Trophoblast cell (in vitro differentiated cells and primary cell): ENCODE measurements around the gene ENTR1.

ENCODE experiments used
- DNase-seq, 2 donors: peaks; one replicate each; pipeline ENCODE4 v3.0.0-alpha.2; 2016
- H2AFZ ChIP-seq: 2 replicates; pipeline ENCODE4 v1.6.1; 2013; ENCODE audit warnings: low read length, moderate library complexity, mild to moderate bottlenecking; ENCODE audit not compliant: insufficient read depth, poor library complexity
- H2AK5ac ChIP-seq: 2 replicates; pipeline ENCODE4 v1.6.1; 2013; ENCODE audit warnings: mild to moderate bottlenecking, low read length
- H2BK120ac ChIP-seq: 2 replicates; pipeline ENCODE4 v1.6.1; 2013; ENCODE audit warnings: low read length, mild to moderate bottlenecking, moderate library complexity; ENCODE audit not compliant: insufficient read depth, poor library complexity
- H2BK12ac ChIP-seq: 2 replicates; pipeline ENCODE4 v1.6.1; 2013; ENCODE audit warnings: mild to moderate bottlenecking, low read length, moderate library complexity
- H2BK5ac ChIP-seq: 2 replicates; pipeline ENCODE4 v1.6.1; 2013; ENCODE audit warnings: low read length, low read depth, moderate library complexity, mild to moderate bottlenecking; ENCODE audit not compliant: poor library complexity
- H3K14ac ChIP-seq: 2 replicates; pipeline ENCODE4 v1.6.1; 2013; ENCODE audit warnings: mild to moderate bottlenecking, low read length
- H3K18ac ChIP-seq: 2 replicates; pipeline ENCODE4 v1.6.1; 2013; ENCODE audit warnings: mild to moderate bottlenecking, low read length
- H3K23ac ChIP-seq: 2 replicates; pipeline ENCODE4 v1.6.1; 2013; ENCODE audit warnings: low read length
- H3K27ac ChIP-seq: 2 replicates; pipeline ENCODE4 v1.5.1; 2013; ENCODE audit warnings: low read depth, mild to moderate bottlenecking, inconsistent platforms, low read length, moderate library complexity
- H3K27me3 ChIP-seq: 2 replicates; pipeline ENCODE4 v1.6.1; 2013; ENCODE audit warnings: inconsistent platforms, mild to moderate bottlenecking, low read length, moderate library complexity; ENCODE audit not compliant: insufficient read depth
- H3K36me3 ChIP-seq, 2 experiments: 1 replicate in 1 of 2; 2 replicates in 1 of 2; pipeline ENCODE4 v1.6.1; 2013; ENCODE audit warnings: low read length in 2 of 2, mild to moderate bottlenecking in 2 of 2, moderate library complexity in 1 of 2; ENCODE audit not compliant: insufficient read depth in 2 of 2, control insufficient read depth in 1 of 2
- H3K4ac ChIP-seq: 2 replicates; pipeline ENCODE4 v1.6.1; 2013; ENCODE audit warnings: low read depth, mild to moderate bottlenecking, low read length, moderate library complexity
- H3K4me1 ChIP-seq, 2 experiments: 1 replicate in 1 of 2; 2 replicates in 1 of 2; pipeline ENCODE4 v1.6.1; 2013; ENCODE audit warnings: low read length in 2 of 2, mild to moderate bottlenecking in 2 of 2, moderate library complexity in 1 of 2; ENCODE audit not compliant: insufficient read depth in 2 of 2, control insufficient read depth in 1 of 2
- H3K4me2 ChIP-seq: 2 replicates; pipeline ENCODE4 v1.6.1; 2013; ENCODE audit warnings: inconsistent platforms, mild to moderate bottlenecking, low read length, moderate library complexity
- H3K4me3 ChIP-seq: 2 replicates; pipeline ENCODE4 v1.5.1; 2013; ENCODE audit warnings: mild to moderate bottlenecking, low read depth, low read length, inconsistent platforms
- H3K79me1 ChIP-seq: one replicate; pipeline ENCODE4 v1.6.1; 2013; ENCODE audit warnings: low read length
- H3K79me2 ChIP-seq: 2 replicates; pipeline ENCODE4 v1.6.1; 2013; ENCODE audit warnings: low read length, mild to moderate bottlenecking; ENCODE audit not compliant: control insufficient read depth, insufficient read depth, poor library complexity
- H3K9ac ChIP-seq: 2 replicates; pipeline ENCODE4 v1.6.1; 2013; ENCODE audit warnings: mild to moderate bottlenecking, low read length
- H3K9me3 ChIP-seq: 2 replicates; pipeline ENCODE4 v1.6.1; 2013; ENCODE audit warnings: low read depth, mild to moderate bottlenecking, control low read depth, inconsistent platforms, low read length; ENCODE audit not compliant: insufficient read depth
- H4K12ac ChIP-seq: 2 replicates; pipeline ENCODE4 v1.6.1; 2013; ENCODE audit warnings: low read depth, mild to moderate bottlenecking, low read length, moderate library complexity
- H4K8ac ChIP-seq: 2 replicates; pipeline ENCODE4 v1.6.1; 2013; ENCODE audit warnings: low read depth, mild to moderate bottlenecking, low read length, moderate library complexity
- H4K91ac ChIP-seq: one replicate; pipeline ENCODE4 v1.6.1; 2013; ENCODE audit warnings: low read depth, mild to moderate bottlenecking, low read length, moderate library complexity
- whole genome bisulfite sequencing: extraction: QIAGEN DNeasy Blood & Tissue Kit; methylation state at CpG from one replicate; pipeline ENCODE4 v1.1.7; 2013; ENCODE audit warnings: missing lambda C conversion rate; ENCODE audit not compliant: insufficient read length, insufficient coverage; ENCODE audit errors: extremely low coverage; 5-methylcytosine and 5-hydroxymethylcytosine counted together

The ENTR1 gene

GRCh38 chr9:136377341-136378169 is 32.9 kb downstream of the ENTR1 start:
- no peak overlapping the region for H4K91ac ChIP-seq
- no peak for DNase-seq
- no peaks in the 10 kb centered on the region for H3K27me3 ChIP-seq
- no peak overlapping the region for H3K4me3 ChIP-seq
- no CpG with 5 or more reads among the region's 32 CpGs for WGBS
- H4K8ac ChIP-seq: no peak overlapping the region
- no peak overlapping the region for H3K9ac ChIP-seq
- H3K79me2 ChIP-seq: peaks cover 2% of the 10 kb centered on the region
- H3K36me3 ChIP-seq: peaks cover 69 to 71% of the 10 kb centered on the region in 2 experiments
- no peak overlapping the region for H2BK5ac ChIP-seq
- H2BK120ac ChIP-seq: no peak overlapping the region
- H2BK12ac ChIP-seq: no peak overlapping the region
- H3K9me3 ChIP-seq: no peaks in the 10 kb centered on the region
- no peak overlapping the region for H4K12ac ChIP-seq
- no peak overlapping the region for H3K14ac ChIP-seq
- H3K79me1 ChIP-seq: peaks cover 7% of the 10 kb centered on the region
- H3K27ac ChIP-seq: no peak overlapping the region
- H2AK5ac ChIP-seq: no peak overlapping the region
- H3K4ac ChIP-seq: no peak overlapping the region
- H2AFZ ChIP-seq: no peak overlapping the region
- H3K4me1 ChIP-seq: peaks cover 15 to 28% of the 10 kb centered on the region in 2 experiments
- H3K4me2 ChIP-seq: no peak overlapping the region
- no peak overlapping the region for H3K18ac ChIP-seq
- H3K23ac ChIP-seq: no peak overlapping the region

GRCh38 chr9:136376457-136376856 is 34.0 kb downstream of the ENTR1 start:
- no peak overlapping the region for H3K14ac ChIP-seq
- no peak overlapping the region for H2AFZ ChIP-seq
- H2AK5ac ChIP-seq: no peak overlapping the region
- no peak overlapping the region for H4K8ac ChIP-seq
- H3K18ac ChIP-seq: no peak overlapping the region
- H3K9me3 ChIP-seq: no peaks in the 10 kb centered on the region
- no peak overlapping the region for H4K12ac ChIP-seq
- no peak overlapping the region for H2BK120ac ChIP-seq
- no peak overlapping the region for H3K23ac ChIP-seq
- H3K27me3 ChIP-seq: no peaks in the 10 kb centered on the region
- H3K79me1 ChIP-seq: peaks cover 11% of the 10 kb centered on the region
- H3K79me2 ChIP-seq: peaks cover 2% of the 10 kb centered on the region
- no peak for DNase-seq
- H3K9ac ChIP-seq: no peak overlapping the region
- no CpG with 5 or more reads among the region's 8 CpGs for WGBS
- no peak overlapping the region for H3K4ac ChIP-seq
- no peak overlapping the region for H3K27ac ChIP-seq
- no peak overlapping the region for H3K4me2 ChIP-seq
- H3K4me3 ChIP-seq: no peak overlapping the region
- no peak overlapping the region for H2BK12ac ChIP-seq
- H4K91ac ChIP-seq: no peak overlapping the region
- H3K36me3 ChIP-seq: peaks cover 58 to 60% of the 10 kb centered on the region in 2 experiments
- H3K4me1 ChIP-seq: peaks cover 21 to 35% of the 10 kb centered on the region in 2 experiments
- H2BK5ac ChIP-seq: no peak overlapping the region

- no peak overlapping the region for H3K27ac ChIP-seq
- peaks cover 2% of the 10 kb centered on the region for H3K79me2 ChIP-seq
- DNase-seq: no peak
- H3K9me3 ChIP-seq: no peaks in the 10 kb centered on the region
- no peak overlapping the region for H3K4me3 ChIP-seq
- no peak overlapping the region for H4K91ac ChIP-seq
- H3K79me1 ChIP-seq: peaks cover 11% of the 10 kb centered on the region
- H3K36me3 ChIP-seq: peaks cover 44 to 47% of the 10 kb centered on the region in 2 experiments
- H2AK5ac ChIP-seq: no peak overlapping the region
- H3K23ac ChIP-seq: no peak overlapping the region
- H2BK5ac ChIP-seq: no peak overlapping the region
- H3K4me2 ChIP-seq: no peak overlapping the region
- no peak overlapping the region for H3K14ac ChIP-seq
- H3K27me3 ChIP-seq: no peaks in the 10 kb centered on the region
- H4K8ac ChIP-seq: no peak overlapping the region
- H2AFZ ChIP-seq: no peak overlapping the region
- no peak overlapping the region for H2BK120ac ChIP-seq
- H2BK12ac ChIP-seq: no peak overlapping the region
- no CpG with 5 or more reads among the region's 12 CpGs for WGBS
- no peak overlapping the region for H4K12ac ChIP-seq
- H3K18ac ChIP-seq: no peak overlapping the region
- no peak overlapping the region for H3K4ac ChIP-seq
- peaks cover 21 to 35% of the 10 kb centered on the region in 2 experiments for H3K4me1 ChIP-seq
- no peak overlapping the region for H3K9ac ChIP-seq
Measured at GRCh38 chr9:136375096-136375495, 35.3 kb downstream of the ENTR1 start.

DNA sequence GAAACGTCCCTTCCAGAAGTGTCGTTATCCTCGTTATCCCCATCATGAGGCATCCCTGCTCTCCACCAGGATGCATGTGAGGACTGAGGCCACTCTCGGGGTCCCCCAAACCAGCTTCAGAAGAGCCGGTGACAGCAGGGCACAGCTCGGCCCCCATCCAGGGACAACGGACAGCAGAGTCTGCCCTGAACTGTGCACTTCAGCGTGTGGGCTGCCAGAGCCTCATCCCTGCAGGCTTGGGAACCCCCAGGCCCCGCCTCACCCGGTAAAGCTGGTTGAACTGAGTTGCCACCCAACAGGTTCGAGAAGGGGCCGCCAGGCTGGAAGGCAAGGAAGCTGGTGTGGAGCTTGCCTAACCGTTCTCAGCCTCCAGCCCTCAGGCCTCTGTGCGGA is 36.2 kb downstream of the ENTR1 start:
- Histone ChIP-seq H3K9me3 (no peaks in the 10 kb centered on the region), H3K4ac (no peak overlapping the region), H4K8ac (no peak overlapping the region), H3K4me3 (no peak overlapping the region), H3K79me2 (peaks cover 2% of the 10 kb centered on the region), H3K4me2 (no peak overlapping the region), H2BK5ac (no peak overlapping the region), H3K14ac (no peak overlapping the region), H2BK120ac (no peak overlapping the region), H2BK12ac (no peak overlapping the region), H3K79me1 (peaks cover 11% of the 10 kb centered on the region), H4K91ac (no peak overlapping the region), H2AK5ac (no peak overlapping the region), H4K12ac (no peak overlapping the region), H3K4me1 (peaks cover 21 to 35% of the 10 kb centered on the region in 2 experiments), H3K23ac (no peak overlapping the region), H3K18ac (no peak overlapping the region), H3K27me3 (no peaks in the 10 kb centered on the region), H3K9ac (no peak overlapping the region), H3K27ac (no peak overlapping the region), H3K36me3 (peaks cover 35 to 38% of the 10 kb centered on the region in 2 experiments), H2AFZ (no peak overlapping the region)
- no CpG with 5 or more reads among the region's 14 CpGs for WGBS
- no peak for DNase-seq
